ENCODE results near the gene CTIF. TPM values are rescaled to one million over a fixed set of nuclear protein-coding genes. Genes with fewer than 3 reads are reported as not detected.

Gene CTIF
- total and polyA plus RNA-seq, 4 experiments from 2014 or later = 5.2 to 6.5 TPM; not detected in 2

DNA sequence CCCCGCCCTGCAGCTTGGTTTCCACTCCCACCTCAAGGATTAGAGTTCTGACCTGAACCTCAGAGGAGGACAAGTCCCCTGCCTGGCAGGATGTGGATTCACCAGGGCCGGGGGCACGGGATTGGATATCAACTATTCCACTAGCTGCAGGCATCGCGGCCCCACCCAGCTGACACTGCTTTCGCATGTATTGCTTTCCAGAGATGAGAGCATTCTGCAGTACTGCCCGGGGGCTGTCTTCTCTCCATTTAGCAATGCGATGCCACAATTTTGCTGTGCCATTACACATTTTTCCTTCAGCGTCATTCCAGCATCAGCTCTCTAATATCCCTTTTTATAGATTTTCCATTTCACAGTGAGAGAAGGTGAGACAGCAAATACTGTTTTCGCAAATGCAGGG lies 42.0 kb downstream of the CTIF start:
- Histone ChIP-seq H3K36me3 (ENCODE audit: insufficient read depth, low read length) (no peaks in the 10 kb centered on the region), H3K9me3 (ENCODE audit: control insufficient read depth in 1 of 2, low read length in 2 of 2) (no peaks in the 10 kb centered on the region), H3K27me3 (ENCODE audit: insufficient read depth, low read length) (no peaks in the 10 kb centered on the region), H3K4me1 (ENCODE audit: insufficient read depth, low read length) (no peaks in the 10 kb centered on the region), H3K27ac (ENCODE audit: low read depth, low read length) (no peak overlapping the region), H3K4me3 (ENCODE audit: low read length in 2 of 2) (no peak overlapping the region)
- ChIA-PET POLR2A (ENCODE audit: partially characterized antibody) (no interaction called here), CTCF (ENCODE audit: partially characterized antibody) (no interaction called here)
- DNase-seq = no peak
- Mint-ChIP-seq H3K36me3 (peaks cover 0 to 4% of the 10 kb centered on the region in 2 donors), H3K4me1 (no peaks in the 10 kb centered on the region), H3K27me3 (peaks cover 0 to 1% of the 10 kb centered on the region in 2 donors), H3K9me3 (peaks cover 0 to 8% (median 5%) of the 10 kb centered on the region in 8 donors), H3K4me3 (no peak overlapping the region), H3K27ac (no peak overlapping the region)
- intact Hi-C loops (cut with micrococcal nuclease) = no loop called here

DNA sequence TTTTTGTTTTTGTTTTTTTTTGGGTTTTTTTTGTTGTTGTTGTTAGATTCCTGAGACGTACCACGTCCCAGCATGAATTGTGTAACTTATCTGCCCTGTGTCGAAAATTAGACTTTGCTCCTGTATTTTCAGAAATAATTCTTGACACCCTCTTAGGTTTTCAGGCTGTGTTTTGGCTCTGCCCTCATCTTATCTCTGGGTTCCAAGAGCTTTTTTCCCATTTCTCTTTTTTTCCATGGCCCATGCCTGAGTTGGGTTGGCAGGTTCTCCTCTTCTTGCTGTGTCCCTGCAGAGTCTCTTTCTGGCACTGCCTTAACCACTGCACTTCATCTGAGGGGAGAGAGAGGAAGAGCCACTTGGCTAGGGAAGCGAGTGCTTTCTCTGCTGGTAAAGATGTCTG lies 42.4 kb downstream of the CTIF start:
- peaks cover 0 to 8% (median 5%) of the 10 kb centered on the region in 8 donors for H3K9me3 Mint-ChIP-seq
- H3K27ac Mint-ChIP-seq = no peak overlapping the region
- no peaks in the 10 kb centered on the region for H3K27me3 ChIP-seq (ENCODE audit: insufficient read depth, low read length)
- H3K36me3 Mint-ChIP-seq = peaks cover 0 to 4% of the 10 kb centered on the region in 2 donors
- ChIA-PET CTCF (ENCODE audit: partially characterized antibody) (no interaction called here), POLR2A (ENCODE audit: partially characterized antibody) (no interaction called here)
- H3K27ac ChIP-seq (ENCODE audit: low read depth, low read length) = no peak overlapping the region
- no peak for DNase-seq
- H3K4me1 ChIP-seq (ENCODE audit: insufficient read depth, low read length) = no peaks in the 10 kb centered on the region
- H3K4me3 ChIP-seq (ENCODE audit: low read length in 2 of 2) = no peak overlapping the region
- H3K36me3 ChIP-seq (ENCODE audit: insufficient read depth, low read length) = no peaks in the 10 kb centered on the region
- no peaks in the 10 kb centered on the region for H3K4me1 Mint-ChIP-seq
- H3K4me3 Mint-ChIP-seq = no peak overlapping the region
- intact Hi-C loops (cut with micrococcal nuclease) = no loop called here
- H3K27me3 Mint-ChIP-seq = peaks cover 0 to 1% of the 10 kb centered on the region in 2 donors
- no peaks in the 10 kb centered on the region for H3K9me3 ChIP-seq (ENCODE audit: control insufficient read depth in 1 of 2, low read length in 2 of 2)

DNA sequence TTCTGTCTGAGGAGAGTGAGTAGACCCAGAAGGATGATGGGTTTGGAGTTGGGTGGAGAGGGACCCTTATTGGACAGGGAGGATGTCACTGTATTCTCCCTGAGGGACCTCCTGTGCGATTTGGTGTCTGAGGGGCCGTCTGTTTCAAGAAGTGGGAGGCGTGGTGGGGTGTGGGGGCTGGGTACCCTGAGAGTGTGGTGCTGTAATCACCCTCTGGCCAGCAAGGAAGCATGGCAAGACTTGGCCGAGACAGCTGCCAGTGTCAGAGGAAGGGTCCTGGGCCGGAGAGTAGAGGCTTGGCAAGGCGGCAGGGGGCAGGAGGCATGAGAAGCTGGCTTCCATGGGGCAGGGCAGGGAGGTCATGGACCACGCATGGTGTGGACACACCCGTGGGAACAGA lies 43.1 kb downstream of the CTIF start:
- peaks cover 0 to 4% of the 10 kb centered on the region in 2 donors for H3K36me3 Mint-ChIP-seq
- H3K4me1 Mint-ChIP-seq = no peaks in the 10 kb centered on the region
- no peaks in the 10 kb centered on the region for H3K36me3 ChIP-seq (ENCODE audit: insufficient read depth, low read length)
- no peak overlapping the region for H3K4me3 Mint-ChIP-seq
- no peaks in the 10 kb centered on the region for H3K4me1 ChIP-seq (ENCODE audit: insufficient read depth, low read length)
- ChIA-PET CTCF (ENCODE audit: partially characterized antibody) (no interaction called here), POLR2A (ENCODE audit: partially characterized antibody) (no interaction called here)
- no peak overlapping the region for H3K27ac Mint-ChIP-seq
- no peaks in the 10 kb centered on the region for H3K9me3 ChIP-seq (ENCODE audit: control insufficient read depth in 1 of 2, low read length in 2 of 2)
- DNase-seq = no peak
- no peak overlapping the region for H3K27ac ChIP-seq (ENCODE audit: low read depth, low read length)
- H3K27me3 ChIP-seq (ENCODE audit: insufficient read depth, low read length) = no peaks in the 10 kb centered on the region
- intact Hi-C loops (cut with micrococcal nuclease) = no loop called here
- H3K4me3 ChIP-seq (ENCODE audit: low read length in 2 of 2) = no peak overlapping the region
- H3K9me3 Mint-ChIP-seq = peaks cover 0 to 8% (median 5%) of the 10 kb centered on the region in 8 donors
- H3K27me3 Mint-ChIP-seq = no peaks in the 10 kb centered on the region

DNA sequence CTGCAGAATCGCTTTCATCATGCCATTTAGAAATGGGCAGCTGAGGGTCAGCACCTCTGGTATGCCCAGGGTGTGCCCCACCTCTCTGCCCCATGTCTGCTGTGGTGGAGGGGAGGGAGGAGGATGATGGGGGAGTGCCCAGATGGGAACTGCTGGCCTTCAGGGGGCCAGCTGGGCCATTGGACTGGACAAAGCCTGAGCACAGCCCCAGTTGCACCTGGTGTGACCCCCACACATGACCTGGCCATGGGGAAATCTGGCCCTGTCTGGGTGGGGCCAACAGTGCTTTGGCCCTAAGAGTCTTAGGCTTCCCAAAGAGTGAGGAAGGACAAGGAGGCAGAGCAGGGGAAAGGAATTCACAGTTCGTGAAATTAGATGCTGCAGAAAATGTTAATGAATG lies 44.1 kb downstream of the CTIF start:
- peaks cover 0 to 2% of the 10 kb centered on the region in 2 donors for H3K36me3 Mint-ChIP-seq
- no peaks in the 10 kb centered on the region for H3K4me1 ChIP-seq (ENCODE audit: insufficient read depth, low read length)
- H3K27ac ChIP-seq (ENCODE audit: low read depth, low read length) = no peak overlapping the region
- ChIA-PET CTCF (ENCODE audit: partially characterized antibody) (no interaction called here), POLR2A (ENCODE audit: partially characterized antibody) (no interaction called here)
- H3K9me3 Mint-ChIP-seq = peaks cover 0 to 6% (median 3%) of the 10 kb centered on the region in 8 donors
- no peak for DNase-seq
- H3K4me3 Mint-ChIP-seq = peak overlapping the region in 1 of 8 donors; percentile 36
- H3K4me3 ChIP-seq (ENCODE audit: low read length in 2 of 2) = no peak overlapping the region
- H3K27me3 ChIP-seq (ENCODE audit: insufficient read depth, low read length) = no peaks in the 10 kb centered on the region
- intact Hi-C loops (cut with micrococcal nuclease) = no loop called here
- no peaks in the 10 kb centered on the region for H3K36me3 ChIP-seq (ENCODE audit: insufficient read depth, low read length)
- no peaks in the 10 kb centered on the region for H3K27me3 Mint-ChIP-seq
- no peak overlapping the region for H3K27ac Mint-ChIP-seq
- H3K9me3 ChIP-seq (ENCODE audit: control insufficient read depth in 1 of 2, low read length in 2 of 2) = no peaks in the 10 kb centered on the region
- no peaks in the 10 kb centered on the region for H3K4me1 Mint-ChIP-seq

DNA sequence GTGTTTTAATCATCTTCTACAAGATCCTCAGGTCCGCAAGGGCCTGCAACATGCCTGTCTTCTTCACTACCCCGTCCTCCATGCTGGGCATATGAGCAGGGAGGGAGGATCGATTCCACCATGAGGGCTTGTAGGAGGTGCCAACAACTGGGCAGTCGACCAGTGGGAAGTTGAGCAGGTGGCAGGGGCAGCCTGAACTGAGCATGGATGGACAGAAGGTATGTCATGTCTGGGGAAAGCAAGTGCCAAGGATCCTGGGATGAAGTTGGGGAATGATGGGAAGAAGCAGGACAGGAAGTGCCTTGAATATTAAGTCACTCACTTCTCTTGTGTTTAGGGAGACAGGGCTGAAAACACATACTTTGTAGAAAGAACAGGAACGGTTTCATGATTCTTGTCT lies 44.7 kb downstream of the CTIF start:
- H3K4me3 ChIP-seq (ENCODE audit: low read length in 2 of 2) = no peak overlapping the region
- H3K27ac Mint-ChIP-seq = no peak overlapping the region
- no peak for DNase-seq
- no peak overlapping the region for H3K4me3 Mint-ChIP-seq
- no peaks in the 10 kb centered on the region for H3K4me1 Mint-ChIP-seq
- POLR2A ChIA-PET (ENCODE audit: partially characterized antibody) = no interaction called here
- H3K27ac ChIP-seq (ENCODE audit: low read depth, low read length) = no peak overlapping the region
- no peaks in the 10 kb centered on the region for H3K36me3 Mint-ChIP-seq
- no peaks in the 10 kb centered on the region for H3K9me3 ChIP-seq (ENCODE audit: control insufficient read depth in 1 of 2, low read length in 2 of 2)
- H3K4me1 ChIP-seq (ENCODE audit: insufficient read depth, low read length) = no peaks in the 10 kb centered on the region
- H3K36me3 ChIP-seq (ENCODE audit: insufficient read depth, low read length) = no peaks in the 10 kb centered on the region
- CTCF ChIA-PET (ENCODE audit: partially characterized antibody) = no interaction called here
- H3K27me3 ChIP-seq (ENCODE audit: insufficient read depth, low read length) = no peaks in the 10 kb centered on the region
- no peaks in the 10 kb centered on the region for H3K27me3 Mint-ChIP-seq
- peaks cover 0 to 4% (median 0%) of the 10 kb centered on the region in 8 donors for H3K9me3 Mint-ChIP-seq
- intact Hi-C loops (cut with micrococcal nuclease) = no loop called here

DNA sequence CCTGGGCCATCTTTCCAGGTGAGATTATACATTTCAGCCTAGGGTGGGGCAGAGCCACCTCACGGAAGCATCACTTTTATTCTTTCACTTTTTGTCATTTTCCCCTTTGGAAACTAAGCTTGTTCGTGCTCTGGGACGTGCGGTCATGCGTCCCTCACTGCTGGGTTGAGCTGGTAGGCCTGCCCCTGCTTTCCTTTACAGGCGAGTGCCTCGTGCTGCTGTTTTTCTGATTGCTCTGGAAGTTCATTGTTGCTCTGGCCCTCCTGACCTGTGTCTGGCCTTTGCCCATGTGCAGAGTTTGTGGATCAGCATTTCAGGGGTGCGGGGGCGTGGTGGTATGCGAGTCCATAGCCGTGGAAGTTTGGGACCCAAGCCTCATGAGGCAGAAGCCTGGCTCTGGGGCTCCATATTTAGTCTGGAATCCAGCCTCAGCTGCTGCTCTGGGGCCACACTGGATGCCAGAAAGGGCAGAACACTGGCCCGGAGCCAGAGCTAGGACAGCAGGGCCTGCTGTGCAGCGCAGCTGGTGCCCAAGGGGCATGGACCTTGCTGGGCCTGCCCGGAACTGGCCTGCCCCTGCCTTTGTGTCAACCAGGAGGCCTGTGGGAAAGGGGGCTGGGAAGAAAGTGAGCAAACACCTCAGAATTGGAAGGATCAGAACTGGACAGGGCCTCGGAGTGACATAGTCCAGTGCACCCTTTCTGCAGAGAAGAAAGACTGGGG lies 51.1 kb downstream of the CTIF start:
- H3K27me3 ChIP-seq (ENCODE audit: insufficient read depth, low read length) = no peaks in the 10 kb centered on the region
- Mint-ChIP-seq H3K4me1 (no peaks in the 10 kb centered on the region), H3K27me3 (no peaks in the 10 kb centered on the region), H3K27ac (no peak overlapping the region), H3K4me3 (no peak overlapping the region), H3K9me3 (no peaks in the 10 kb centered on the region), H3K36me3 (no peaks in the 10 kb centered on the region)
- H3K4me3 ChIP-seq (ENCODE audit: low read length in 2 of 2) = no peak overlapping the region
- POLR2A ChIA-PET (ENCODE audit: partially characterized antibody) = no interaction called here
- H3K36me3 ChIP-seq (ENCODE audit: insufficient read depth, low read length) = no peaks in the 10 kb centered on the region
- H3K4me1 ChIP-seq (ENCODE audit: insufficient read depth, low read length) = no peaks in the 10 kb centered on the region
- intact Hi-C loops (cut with micrococcal nuclease) = no loop called here
- no peak overlapping the region for H3K27ac ChIP-seq (ENCODE audit: low read depth, low read length)
- H3K9me3 ChIP-seq (ENCODE audit: control insufficient read depth in 1 of 2, low read length in 2 of 2) = no peaks in the 10 kb centered on the region
- no peak for DNase-seq
- CTCF ChIA-PET (ENCODE audit: partially characterized antibody) = no interaction called here

DNA sequence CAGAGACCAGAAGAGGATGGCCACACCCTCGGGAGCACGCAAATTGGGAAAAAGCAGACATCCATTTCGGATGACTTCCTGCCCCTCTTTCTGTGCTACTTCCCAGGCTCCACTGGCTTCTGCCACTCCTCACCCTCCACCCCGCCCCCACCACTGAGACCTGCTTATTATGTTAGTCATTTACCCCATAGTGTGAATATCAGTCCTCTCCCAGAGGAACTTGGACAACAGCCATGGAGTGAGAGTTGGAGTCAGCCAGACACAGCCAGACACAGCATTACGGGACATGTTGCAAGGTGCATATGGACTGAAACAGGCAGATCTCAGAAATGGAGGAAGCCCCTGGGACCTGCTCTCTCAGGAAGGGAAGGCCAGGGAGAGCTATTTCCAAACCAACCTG lies 51.8 kb downstream of the CTIF start:
- intact Hi-C loops (cut with micrococcal nuclease) = no loop called here
- Mint-ChIP-seq H3K27ac (no peak overlapping the region), H3K27me3 (no peaks in the 10 kb centered on the region), H3K4me1 (no peaks in the 10 kb centered on the region), H3K4me3 (no peak overlapping the region), H3K36me3 (no peaks in the 10 kb centered on the region), H3K9me3 (no peaks in the 10 kb centered on the region)
- H3K4me3 ChIP-seq (ENCODE audit: low read length in 2 of 2) = no peak overlapping the region
- DNase-seq = no peak
- no peak overlapping the region for H3K27ac ChIP-seq (ENCODE audit: low read depth, low read length)
- CTCF ChIA-PET (ENCODE audit: partially characterized antibody) = no interaction called here
- H3K36me3 ChIP-seq (ENCODE audit: insufficient read depth, low read length) = no peaks in the 10 kb centered on the region
- H3K27me3 ChIP-seq (ENCODE audit: insufficient read depth, low read length) = no peaks in the 10 kb centered on the region
- POLR2A ChIA-PET (ENCODE audit: partially characterized antibody) = no interaction called here
- no peaks in the 10 kb centered on the region for H3K4me1 ChIP-seq (ENCODE audit: insufficient read depth, low read length)
- H3K9me3 ChIP-seq (ENCODE audit: control insufficient read depth in 1 of 2, low read length in 2 of 2) = no peaks in the 10 kb centered on the region

All from CD4-positive, alpha-beta memory T cell (primary cell).